Middle frontal gyrus (tissue), 1 donor: ENCODE measurements around the gene GFOD1.
"Not testable (repeated sequence)": the region's sequence is repeated elsewhere in the genome, so short reads cannot be mapped to it uniquely, and the experiment has no call there.

Experiments used
- DNase-seq: peaks from one replicate; pipeline ENCODE4 v3.0.0-alpha.2; 2015; ENCODE audit warnings: low spot score; ENCODE audit errors: extremely low spot score

Gene GFOD1

GRCh38 chr6:13511913-13512717, 24.7 kb upstream of the GFOD1 start:
- no peak for DNase-seq

DNA sequence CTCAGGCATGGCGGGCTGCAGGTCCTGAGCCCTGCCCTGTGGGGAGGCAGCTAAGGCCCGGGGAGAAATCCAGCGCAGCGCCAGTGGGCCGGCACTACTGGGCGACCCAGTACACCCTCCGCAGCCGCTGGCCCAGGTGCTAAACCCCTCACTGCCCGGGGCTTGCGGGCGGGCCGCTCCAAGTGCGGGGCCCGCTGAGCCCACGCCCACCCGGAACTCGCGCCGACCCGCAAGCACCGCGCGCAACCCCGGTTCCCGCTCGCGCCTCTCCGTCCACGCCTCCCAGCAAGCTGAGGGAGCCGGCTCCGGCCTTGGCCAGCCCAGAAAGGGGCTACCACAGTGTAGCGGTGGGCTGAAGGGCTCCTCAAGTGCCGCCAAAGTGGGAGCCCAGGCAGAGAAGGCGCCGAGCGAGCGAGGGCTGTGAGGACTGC, 23.8 kb upstream of the GFOD1 start:
- DNase-seq = not testable (repeated sequence)

- DNase-seq = not testable (repeated sequence)
Measured at GRCh38 chr6:13510433-13510832, 23.0 kb upstream of the GFOD1 start.

DNA sequence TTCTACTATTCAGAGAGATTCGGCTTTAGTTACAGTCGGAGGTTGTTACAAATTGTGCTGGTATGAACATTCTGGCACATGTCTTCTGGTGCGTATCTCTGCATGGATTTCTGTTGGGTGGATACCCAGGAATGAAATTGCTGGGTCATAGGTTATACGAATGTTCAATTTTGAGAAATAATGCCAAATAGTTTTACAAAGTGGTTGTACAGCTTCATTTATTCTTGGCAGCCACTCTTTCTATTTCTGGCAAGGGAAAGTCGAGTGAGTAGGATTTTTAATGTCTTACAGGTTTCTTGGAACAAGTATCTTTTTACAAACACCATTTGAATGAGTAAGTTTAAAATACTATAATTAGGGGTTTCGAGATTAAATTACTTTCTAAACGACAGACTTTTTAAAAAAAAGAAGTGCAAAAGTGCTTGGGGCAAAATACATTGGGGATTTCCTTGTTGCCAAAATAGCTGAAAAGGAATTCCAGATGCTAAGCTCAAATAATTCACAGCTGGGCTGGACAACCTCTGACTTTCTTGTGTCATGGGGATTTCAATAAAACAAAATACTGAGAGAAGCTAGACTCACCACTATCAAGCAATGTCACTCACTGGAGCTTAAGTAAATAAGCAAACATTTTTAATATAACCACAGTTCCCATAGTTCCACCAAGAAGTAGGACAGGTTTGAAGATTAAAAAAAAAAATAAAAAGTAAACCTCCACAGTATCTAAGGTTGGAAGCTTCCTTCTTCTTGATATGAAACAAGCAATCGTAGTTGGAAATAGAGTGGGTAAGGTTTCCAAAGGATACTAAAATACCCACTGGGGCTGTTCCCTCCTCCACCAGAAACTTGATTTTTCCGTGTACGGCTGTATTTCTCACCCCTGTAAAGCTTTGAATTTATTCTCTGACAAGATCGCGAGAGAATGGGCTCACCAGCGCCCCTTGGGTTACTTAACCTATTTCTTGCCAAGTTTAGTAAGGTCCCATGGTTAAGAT, 21.6 kb upstream of the GFOD1 start:
- DNase-seq = no peak

DNA sequence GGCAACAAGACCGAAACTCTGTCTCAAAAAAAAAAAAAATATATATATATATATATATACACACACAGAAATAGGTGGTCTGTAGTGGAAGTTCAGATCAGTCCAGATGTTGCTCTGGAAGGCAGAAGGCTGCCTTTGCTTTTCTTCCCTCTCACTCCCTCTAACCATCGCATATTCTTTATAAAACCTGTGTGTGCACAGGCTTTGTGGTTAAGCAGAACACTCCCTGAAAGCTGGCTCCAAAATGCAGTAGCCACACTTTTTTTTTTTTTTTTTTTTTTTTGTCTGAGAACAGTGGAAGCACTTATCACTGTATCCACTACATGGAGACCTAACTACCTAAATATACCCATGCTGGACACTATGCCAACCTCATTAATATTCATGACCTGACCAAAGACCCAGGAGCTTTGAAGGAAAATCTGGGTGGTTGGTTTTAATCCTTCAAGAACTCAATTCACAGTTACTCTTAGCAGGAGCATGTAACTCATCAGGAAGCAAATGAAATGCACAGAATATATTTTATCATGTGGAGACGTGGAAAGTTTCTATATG, 20.0 kb upstream of the GFOD1 start:
- DNase-seq = no peak

- DNase-seq = no peak
Measured at GRCh38 chr6:13505345-13505734, 17.9 kb upstream of the GFOD1 start.

DNA sequence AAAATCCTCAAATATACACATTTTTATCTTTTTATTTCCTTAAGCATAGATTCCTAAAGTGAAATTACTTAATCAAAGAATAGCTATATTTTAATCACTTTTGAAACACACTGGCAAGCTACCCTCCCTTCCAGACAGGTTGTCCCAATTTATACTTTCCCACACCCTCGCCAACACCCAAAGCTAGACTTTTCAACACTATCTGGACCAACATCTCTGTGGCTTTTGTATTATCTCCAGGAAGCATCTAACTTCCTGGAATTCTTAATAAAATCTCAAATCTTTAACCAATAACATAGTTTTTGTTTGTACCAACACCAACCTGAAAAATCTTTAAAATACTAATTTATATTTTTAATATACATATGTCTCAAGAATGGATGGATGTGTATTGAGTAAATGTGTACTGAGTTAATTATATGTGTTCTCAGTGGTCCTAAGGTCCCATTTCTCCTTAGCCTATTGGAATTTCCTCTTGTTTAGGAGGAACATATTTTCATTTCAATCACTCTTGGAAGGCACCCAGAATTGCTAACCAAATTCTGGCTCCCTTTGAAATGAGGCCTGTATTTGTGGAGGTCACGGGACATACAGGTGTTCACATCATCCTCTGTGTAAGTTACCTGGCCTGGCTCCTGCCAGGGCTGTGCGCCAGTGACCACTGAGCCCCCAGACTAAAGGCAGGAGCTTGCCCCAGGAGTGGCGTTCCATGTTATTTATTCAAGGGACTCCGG, 17.4 kb upstream of the GFOD1 start:
- no peak for DNase-seq

DNA sequence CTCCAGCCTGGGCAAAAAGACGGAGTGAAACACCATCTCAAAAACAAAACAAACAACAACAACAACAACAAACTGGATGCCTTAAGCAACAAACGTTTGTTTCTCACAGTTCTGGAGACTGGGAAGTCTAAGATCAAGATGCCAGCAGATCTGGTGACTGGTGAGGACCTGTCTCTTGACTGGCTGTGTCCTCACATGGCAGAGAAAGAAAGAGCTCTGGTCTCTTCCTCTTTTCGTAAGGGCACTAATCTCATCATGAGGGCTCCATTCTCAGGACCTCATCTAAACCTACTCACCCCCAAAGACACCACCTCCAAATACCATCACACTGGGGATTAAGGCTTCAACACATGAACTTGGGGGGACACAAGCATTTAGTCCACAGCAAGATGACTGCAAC, 13.5 kb upstream of the GFOD1 start:
- DNase-seq = no peak

DNA sequence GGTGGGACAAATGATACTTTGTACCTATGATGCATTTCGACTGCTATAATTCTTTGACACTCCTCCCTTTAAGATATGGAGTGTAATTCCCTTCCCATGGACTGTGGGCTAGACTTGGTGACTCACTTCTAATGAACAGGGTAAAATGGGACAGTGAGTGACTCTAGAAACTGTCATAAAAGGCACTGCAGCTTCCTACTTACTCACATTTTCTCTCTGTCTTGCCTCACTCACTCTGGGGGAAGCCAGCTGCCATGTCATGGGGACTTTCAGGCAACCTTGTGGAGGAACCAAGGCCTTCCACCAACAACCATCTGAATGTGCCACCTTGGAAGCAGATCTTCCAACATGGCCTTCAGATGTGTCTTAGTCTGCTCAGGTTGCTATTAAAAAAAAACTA, 12.9 kb upstream of the GFOD1 start:
- no peak for DNase-seq

- no peak for DNase-seq
Measured at GRCh38 chr6:13496513-13497190, 9.3 kb upstream of the GFOD1 start.

GRCh38 chr6:13495818-13496217, 8.4 kb upstream of the GFOD1 start:
- no peak for DNase-seq

- no peak for DNase-seq
Measured at GRCh38 chr6:13495112-13495776, 7.8 kb upstream of the GFOD1 start.

DNA sequence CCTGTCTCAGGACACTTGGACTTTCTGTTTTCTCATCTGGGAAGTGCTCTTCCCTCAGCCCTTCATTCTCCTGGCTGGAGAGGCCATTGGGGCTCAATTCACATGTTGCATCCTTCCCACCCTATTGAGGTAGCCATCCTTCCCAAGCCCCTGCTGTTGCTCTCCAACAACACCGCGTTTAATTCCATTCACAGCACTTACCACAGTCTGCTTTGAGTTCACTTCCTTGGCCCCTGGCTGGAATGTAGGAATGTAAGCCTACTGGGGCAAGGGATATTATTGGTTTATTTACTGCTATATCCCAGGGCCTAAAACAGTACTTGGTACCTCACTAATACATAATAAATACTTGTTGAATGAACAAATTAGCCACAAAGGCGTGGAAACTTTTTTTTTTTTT, 6.7 kb upstream of the GFOD1 start:
- no peak for DNase-seq

DNA sequence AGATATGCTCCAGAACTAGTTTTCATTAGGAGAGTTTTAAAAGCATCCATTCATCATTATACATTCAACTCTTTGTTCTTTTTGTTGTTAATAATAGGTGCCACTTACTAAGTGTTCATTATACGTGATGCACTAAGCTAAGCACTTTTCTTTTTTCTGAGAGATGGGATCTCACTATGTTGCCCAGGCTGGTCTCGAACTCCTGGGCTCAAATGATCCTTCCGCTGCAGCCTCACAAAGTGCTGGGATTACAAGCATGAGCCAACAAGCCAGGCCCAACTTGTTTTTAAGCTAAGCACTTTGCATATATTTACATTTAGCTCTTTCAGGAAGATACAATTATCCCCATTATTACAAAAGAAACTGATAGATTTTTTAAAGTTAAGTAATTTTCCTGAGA, 5.7 kb upstream of the GFOD1 start:
- no peak for DNase-seq

DNA sequence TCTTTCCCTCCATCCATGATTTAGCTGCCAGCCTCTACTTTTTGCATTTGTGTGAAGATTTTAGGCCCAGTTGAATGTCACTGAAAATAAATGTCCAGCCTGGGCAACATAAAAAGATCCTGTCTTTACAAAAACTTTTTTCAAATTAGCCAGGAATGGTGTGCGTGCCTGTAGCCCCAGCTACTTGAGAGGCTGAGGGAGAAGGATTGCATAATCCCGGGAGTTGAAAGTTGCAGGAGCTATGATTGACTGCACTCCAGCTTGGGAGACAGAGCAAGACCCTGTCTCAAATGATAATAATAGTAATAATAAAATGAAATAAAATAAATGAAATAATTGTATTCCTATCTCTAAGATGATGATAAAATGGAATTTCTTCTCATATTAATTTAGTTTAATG, 5.0 kb upstream of the GFOD1 start:
- no peak for DNase-seq

GRCh38 chr6:13491538-13491937, 4.1 kb upstream of the GFOD1 start:
- DNase-seq = no peak

DNA sequence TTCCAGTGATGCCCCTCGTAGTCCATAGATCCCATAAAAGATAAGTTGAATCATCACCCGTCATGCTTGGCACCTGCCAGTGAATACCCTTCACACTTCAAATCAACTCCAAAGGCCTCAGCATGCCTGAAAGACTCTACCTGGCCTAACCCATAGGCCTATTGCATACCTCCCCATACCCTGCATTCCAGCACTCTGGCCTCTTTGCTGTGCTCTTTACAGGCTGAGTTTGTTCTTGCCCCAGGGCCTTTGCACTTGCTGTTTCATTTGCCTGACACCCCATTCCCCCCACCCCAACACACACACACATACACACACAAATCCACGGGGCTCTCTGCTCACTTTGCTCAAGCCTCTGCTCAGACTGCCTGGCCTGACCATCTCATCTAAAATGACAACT, 3.0 kb upstream of the GFOD1 start:
- DNase-seq = no peak

GRCh38 chr6:13488896-13489237, 1.5 kb upstream of the GFOD1 start:
- DNase-seq = no peak

DNA sequence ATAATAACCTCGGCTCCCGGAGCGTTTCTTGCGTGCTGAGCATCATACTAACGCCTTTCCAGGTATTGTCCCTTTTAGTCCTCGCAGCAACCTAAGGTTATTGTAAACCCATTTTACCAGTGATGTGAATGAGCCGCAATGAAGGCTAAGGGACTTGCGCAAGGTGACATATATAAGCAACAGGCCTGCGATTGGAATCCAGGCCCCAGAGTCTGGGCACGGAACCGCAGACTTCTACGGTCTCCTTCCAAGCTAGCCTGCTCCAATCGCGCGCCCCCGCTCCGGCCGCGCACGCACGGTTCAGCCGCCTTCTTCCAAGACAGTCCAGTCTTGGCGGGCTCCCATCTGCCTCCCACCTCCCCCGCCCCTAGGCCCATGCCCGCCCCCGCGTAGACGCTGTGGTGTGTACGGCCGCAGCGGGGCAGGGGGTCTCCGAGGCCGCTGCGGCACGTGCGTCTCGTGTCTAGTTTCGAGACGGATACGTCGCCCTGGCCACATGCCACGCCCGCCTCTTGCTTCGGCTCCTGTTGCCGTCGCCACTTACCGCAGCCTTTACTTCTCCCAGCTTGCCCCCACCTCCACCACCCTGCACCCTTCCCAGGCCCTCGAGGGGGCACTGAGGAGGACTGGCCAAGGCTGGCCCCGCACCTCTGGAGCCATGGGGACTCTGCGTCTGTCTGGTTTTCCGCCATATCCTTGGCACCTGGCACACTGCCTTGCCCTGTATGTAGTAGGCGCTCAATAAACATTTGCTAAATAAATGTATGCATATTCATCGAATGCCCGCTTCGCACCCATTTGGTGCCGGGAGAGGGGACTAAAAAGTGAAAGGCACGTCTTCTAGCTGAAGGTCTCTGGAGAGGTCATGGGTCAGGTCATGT, 855 bp upstream of the GFOD1 start:
- no peak for DNase-seq
